H9 (cell line): ENCODE measurements around the gene MRGPRG. TPM values are rescaled to one million over a fixed set of nuclear protein-coding genes. Genes with fewer than 3 reads are reported as not detected.
"Not testable (repeated sequence)": the region's sequence is repeated elsewhere in the genome, so short reads cannot be mapped to it uniquely, and the experiment has no call there.

Experiments used
- DNase-seq: peaks from one replicate; pipeline ENCODE4 v3.0.0-alpha.2; 2017
- H2AFZ ChIP-seq: one replicate; pipeline ENCODE4 v1.6.1; 2013; ENCODE audit warnings: mild to moderate bottlenecking, low read length, control low read depth, moderate library complexity
- H2AK5ac ChIP-seq: 2 replicates; pipeline ENCODE4 v1.6.1; 2013; ENCODE audit warnings: low read length, control low read depth, mixed read lengths; ENCODE audit not compliant: insufficient read length
- H2BK120ac ChIP-seq: one replicate; pipeline ENCODE4 v1.6.1; 2013; ENCODE audit warnings: low read depth, mild to moderate bottlenecking, low read length, control low read depth, inconsistent platforms; ENCODE audit not compliant: poor library complexity, severe bottlenecking
- H2BK12ac ChIP-seq: 2 replicates; pipeline ENCODE4 v1.6.1; 2013; ENCODE audit warnings: low read length, control low read depth, mixed read lengths, low read depth; ENCODE audit not compliant: insufficient read length
- H2BK15ac ChIP-seq: 2 replicates; pipeline ENCODE4 v1.6.1; 2013; ENCODE audit warnings: low read depth, low read length, control low read depth
- H2BK20ac ChIP-seq: one replicate; pipeline ENCODE4 v1.6.1; 2013; ENCODE audit warnings: low read depth, mild to moderate bottlenecking, low read length, control low read depth, inconsistent platforms; ENCODE audit not compliant: poor library complexity, severe bottlenecking
- H2BK5ac ChIP-seq: 2 replicates; pipeline ENCODE4 v1.6.1; 2013; ENCODE audit warnings: low read length, control low read depth, mixed read lengths; ENCODE audit not compliant: insufficient read length
- H3K14ac ChIP-seq: 2 replicates; pipeline ENCODE4 v1.6.1; 2013; ENCODE audit warnings: low read length, control low read depth; ENCODE audit not compliant: insufficient read depth
- H3K18ac ChIP-seq: 2 replicates; pipeline ENCODE4 v1.6.1; 2013; ENCODE audit warnings: low read depth, mild to moderate bottlenecking, mixed read lengths, low read length, control low read depth; ENCODE audit not compliant: insufficient read length
- H3K23ac ChIP-seq: 2 replicates; pipeline ENCODE4 v1.6.1; 2013; ENCODE audit warnings: low read length, control low read depth, mixed read lengths, low read depth; ENCODE audit not compliant: insufficient read length
- H3K23me2 ChIP-seq: 2 replicates; pipeline ENCODE4 v1.6.1; 2013; ENCODE audit warnings: low read depth, mild to moderate bottlenecking, mixed read lengths, low read length, control low read depth; ENCODE audit not compliant: insufficient read length, poor library complexity, severe bottlenecking
- H3K27ac ChIP-seq: 2 replicates; pipeline ENCODE4 v1.5.1; 2013; ENCODE audit warnings: low read length, control low read depth, mixed read lengths, low read depth; ENCODE audit not compliant: insufficient read length
- H3K27me3 ChIP-seq: 2 replicates; pipeline ENCODE4 v1.6.1; 2013; ENCODE audit warnings: low read length, control low read depth, inconsistent platforms; ENCODE audit not compliant: insufficient read depth
- H3K4ac ChIP-seq: 2 replicates; pipeline ENCODE4 v1.6.1; 2013; ENCODE audit warnings: low read depth, mild to moderate bottlenecking, control low read depth, inconsistent platforms, low read length, moderate library complexity
- H3K4me1 ChIP-seq: 2 replicates; pipeline ENCODE4 v1.6.1; 2013; ENCODE audit warnings: low read length, control low read depth, inconsistent platforms; ENCODE audit not compliant: insufficient read depth
- H3K4me2 ChIP-seq: 2 replicates; pipeline ENCODE4 v1.6.1; 2013; ENCODE audit warnings: low read length, control low read depth, mixed read lengths; ENCODE audit not compliant: insufficient read length, insufficient read depth
- H3K56ac ChIP-seq: 2 replicates; pipeline ENCODE4 v1.6.1; 2013; ENCODE audit warnings: low read depth, mild to moderate bottlenecking, mixed read lengths, low read length, control low read depth; ENCODE audit not compliant: insufficient read length
- H3K79me1 ChIP-seq: 2 replicates; pipeline ENCODE4 v1.6.1; 2013; ENCODE audit warnings: low read depth, mild to moderate bottlenecking, moderate library complexity, low read length, control low read depth, inconsistent platforms; ENCODE audit not compliant: insufficient read depth, poor library complexity, severe bottlenecking
- H3K79me2 ChIP-seq: 2 replicates; pipeline ENCODE4 v1.6.1; 2013; ENCODE audit warnings: low read length, control low read depth, inconsistent platforms; ENCODE audit not compliant: insufficient read depth
- H3K9ac ChIP-seq: 2 replicates; pipeline ENCODE4 v1.6.1; 2013; ENCODE audit warnings: low read length, control low read depth, mixed read lengths; ENCODE audit not compliant: insufficient read length; ENCODE audit errors: extremely low read depth
- H3K9me3 ChIP-seq: one replicate; pipeline ENCODE4 v1.6.1; 2013; ENCODE audit warnings: low read depth, low read length, inconsistent platforms; ENCODE audit not compliant: control insufficient read depth
- H3T11ph ChIP-seq: one replicate; pipeline ENCODE4 v1.6.1; 2013; ENCODE audit warnings: mild to moderate bottlenecking, low read length, control low read depth, inconsistent platforms
- H4K20me1 ChIP-seq: one replicate; pipeline ENCODE4 v1.6.1; 2013; ENCODE audit not compliant: control insufficient read depth, insufficient read length, insufficient read depth
- H4K5ac ChIP-seq: 2 replicates; pipeline ENCODE4 v1.6.1; 2013; ENCODE audit warnings: low read depth, mild to moderate bottlenecking, mixed read lengths, low read length, control low read depth; ENCODE audit not compliant: insufficient read length
- H4K8ac ChIP-seq: replicated peaks from 2 replicates; pipeline ENCODE4 v1.6.1; 2013; ENCODE audit warnings: low read length, control low read depth, mixed read lengths, low read depth; ENCODE audit not compliant: insufficient read length
- H4K91ac ChIP-seq: 2 replicates; pipeline ENCODE4 v1.6.1; 2013; ENCODE audit warnings: low read depth, mild to moderate bottlenecking, moderate library complexity, mixed read lengths, low read length, control low read depth; ENCODE audit not compliant: insufficient read length
- H3K27ac Mint-ChIP-seq, 3 experiments: 2 replicates in 2 of 3; 3 replicates in 1 of 3; pipeline ENCODE4 v1.8.0; 2020 to 2021; ENCODE audit warnings: mixed read lengths in 3 of 3, mild to moderate bottlenecking in 1 of 3, moderate library complexity in 1 of 3
- H3K27me3 Mint-ChIP-seq: 2 replicates; pipeline ENCODE4 v1.8.0; 2021; ENCODE audit warnings: low read depth, mild to moderate bottlenecking, moderate library complexity, mixed read lengths
- H3K36me3 Mint-ChIP-seq, 3 experiments: 2 replicates in 2 of 3; 3 replicates in 1 of 3; pipeline ENCODE4 v1.8.0; 2020 to 2021; ENCODE audit warnings: low read depth in 3 of 3, mixed read lengths in 3 of 3; ENCODE audit not compliant: insufficient read depth in 1 of 3
- H3K4me1 Mint-ChIP-seq, 2 experiments: 2 replicates each; pipeline ENCODE4 v1.8.0; 2020; ENCODE audit warnings: mixed read lengths in 2 of 2
- H3K4me3 Mint-ChIP-seq, 2 experiments: 2 replicates in 1 of 2; 3 replicates in 1 of 2; pipeline ENCODE4 v1.8.0; 2020 to 2021; ENCODE audit warnings: mild to moderate bottlenecking in 2 of 2, mixed read lengths in 2 of 2, moderate library complexity in 1 of 2
- H3K9me3 Mint-ChIP-seq, 2 experiments: 2 replicates in 1 of 2; 3 replicates in 1 of 2; pipeline ENCODE4 v1.8.0; 2020; ENCODE audit warnings: mild to moderate bottlenecking in 2 of 2, mixed read lengths in 2 of 2, moderate library complexity in 1 of 2
- WGBS: extraction: QIAGEN DNeasy Blood & Tissue Kit; methylation state at CpG from one replicate; pipeline ENCODE4 v1.1.7; 2013; ENCODE audit warnings: missing lambda C conversion rate, low lambda C conversion rate, mixed read lengths; ENCODE audit not compliant: insufficient read length; ENCODE audit errors: extremely low coverage; 5-methylcytosine and 5-hydroxymethylcytosine counted together
- total RNA-seq: library from RNA; stranded (reverse); gene quantifications from 2 replicates; pipeline ENCODE4 v1.2.1, GENCODE V29; 2021
- TF ChIP-seq, protein P1 (sequence below): fragments of 200-600 bp; sonication (generic); conservative IDR thresholded peaks from 3 replicates; pipeline ENCODE4 v1.8.0; 2021; ENCODE audit warnings: antibody characterized with exemption, mild to moderate bottlenecking

MRGPRG gene
- total RNA-seq, 1 experiment from 2014 or later = not detected

DNA sequence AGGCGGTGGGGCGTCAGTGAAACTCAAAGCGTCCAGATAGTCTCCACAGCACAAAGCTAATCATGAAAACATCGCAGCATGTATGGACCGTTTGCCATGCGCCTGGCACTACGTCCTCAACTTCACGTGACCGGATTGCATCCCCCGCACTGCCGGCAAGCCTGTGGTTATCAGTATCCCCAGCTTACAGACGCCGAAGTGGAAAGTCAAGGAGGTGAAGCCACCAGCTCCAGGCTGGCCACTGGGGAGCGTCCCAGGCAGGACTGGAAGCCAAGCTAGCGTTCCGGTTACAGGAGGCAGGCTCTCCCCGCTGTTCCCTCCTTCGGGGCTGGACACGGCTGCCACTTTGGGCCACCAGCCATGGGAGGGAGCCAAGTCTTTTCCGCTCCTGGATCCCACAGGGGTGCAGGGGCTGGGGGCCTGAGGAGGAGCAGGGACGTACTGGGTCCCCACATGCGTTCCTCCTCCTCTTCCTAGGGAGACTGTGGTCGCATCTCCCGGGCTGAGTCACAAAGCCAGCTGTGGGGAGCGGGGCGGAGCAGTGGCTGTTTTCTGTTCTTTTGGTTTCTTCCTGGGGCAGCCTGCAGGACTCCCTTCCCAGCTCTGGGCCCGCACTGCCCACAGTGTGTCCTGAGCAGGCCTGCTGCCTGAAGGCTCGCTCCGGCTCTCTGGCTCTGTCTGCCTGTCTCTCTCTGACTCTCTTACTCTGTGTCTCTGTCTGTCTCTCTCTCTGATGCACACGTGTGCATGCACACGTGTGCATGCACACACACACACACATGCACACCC lies 49.2 kb downstream of the MRGPRG start:
- H3K36me3 Mint-ChIP-seq = no peaks in the 10 kb centered on the region
- Histone ChIP-seq H2BK5ac (no peak overlapping the region), H4K8ac (no peak overlapping the region), H3K14ac (peak overlapping the region; percentile 67), H3K79me1 (no peaks in the 10 kb centered on the region), H3K4ac (no peak overlapping the region), H3K27me3 (peaks cover 7% of the 10 kb centered on the region; the same call in 1 of the 2 replicates), H3K9me3 (no peaks in the 10 kb centered on the region), H3K9ac (no peak overlapping the region), H2AK5ac (no peak overlapping the region), H2BK15ac (no peak overlapping the region), H4K20me1 (no peaks in the 10 kb centered on the region), H3K79me2 (no peaks in the 10 kb centered on the region), H3K4me1 (no peaks in the 10 kb centered on the region; the same call in 1 of the 2 replicates), H3K23me2 (peaks cover 2% of the 10 kb centered on the region), H2BK20ac (no peak overlapping the region), H3K23ac (no peak overlapping the region), H2BK12ac (no peak overlapping the region), H2AFZ (no peak overlapping the region), H3K4me2 (peak overlapping the region; percentile 16), H4K91ac (no peak overlapping the region), H3K18ac (no peak overlapping the region), H2BK120ac (no peak overlapping the region), H3K56ac (no peak overlapping the region), H3K27ac (no peak overlapping the region), H4K5ac (no peak overlapping the region), H3T11ph (no peak overlapping the region)
- no CpG with 5 or more reads among the region's 31 CpGs for WGBS
- no peaks in the 10 kb centered on the region for H3K9me3 Mint-ChIP-seq
- H3K4me3 Mint-ChIP-seq = no peak overlapping the region; a peak in 1 of 5 replicates
- DNase-seq = peak; percentile 73
- H3K27me3 Mint-ChIP-seq = peaks cover 65% of the 10 kb centered on the region
- peaks cover 14 to 17% of the 10 kb centered on the region in 2 experiments for H3K4me1 Mint-ChIP-seq
- no peak overlapping the region; a peak in 1 of 7 replicates for H3K27ac Mint-ChIP-seq
- TF ChIP-seq, protein P1, sequence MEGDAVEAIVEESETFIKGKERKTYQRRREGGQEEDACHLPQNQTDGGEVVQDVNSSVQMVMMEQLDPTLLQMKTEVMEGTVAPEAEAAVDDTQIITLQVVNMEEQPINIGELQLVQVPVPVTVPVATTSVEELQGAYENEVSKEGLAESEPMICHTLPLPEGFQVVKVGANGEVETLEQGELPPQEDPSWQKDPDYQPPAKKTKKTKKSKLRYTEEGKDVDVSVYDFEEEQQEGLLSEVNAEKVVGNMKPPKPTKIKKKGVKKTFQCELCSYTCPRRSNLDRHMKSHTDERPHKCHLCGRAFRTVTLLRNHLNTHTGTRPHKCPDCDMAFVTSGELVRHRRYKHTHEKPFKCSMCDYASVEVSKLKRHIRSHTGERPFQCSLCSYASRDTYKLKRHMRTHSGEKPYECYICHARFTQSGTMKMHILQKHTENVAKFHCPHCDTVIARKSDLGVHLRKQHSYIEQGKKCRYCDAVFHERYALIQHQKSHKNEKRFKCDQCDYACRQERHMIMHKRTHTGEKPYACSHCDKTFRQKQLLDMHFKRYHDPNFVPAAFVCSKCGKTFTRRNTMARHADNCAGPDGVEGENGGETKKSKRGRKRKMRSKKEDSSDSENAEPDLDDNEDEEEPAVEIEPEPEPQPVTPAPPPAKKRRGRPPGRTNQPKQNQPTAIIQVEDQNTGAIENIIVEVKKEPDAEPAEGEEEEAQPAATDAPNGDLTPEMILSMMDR = peak; percentile 24; the same call in 2 of the 3 replicates

DNA sequence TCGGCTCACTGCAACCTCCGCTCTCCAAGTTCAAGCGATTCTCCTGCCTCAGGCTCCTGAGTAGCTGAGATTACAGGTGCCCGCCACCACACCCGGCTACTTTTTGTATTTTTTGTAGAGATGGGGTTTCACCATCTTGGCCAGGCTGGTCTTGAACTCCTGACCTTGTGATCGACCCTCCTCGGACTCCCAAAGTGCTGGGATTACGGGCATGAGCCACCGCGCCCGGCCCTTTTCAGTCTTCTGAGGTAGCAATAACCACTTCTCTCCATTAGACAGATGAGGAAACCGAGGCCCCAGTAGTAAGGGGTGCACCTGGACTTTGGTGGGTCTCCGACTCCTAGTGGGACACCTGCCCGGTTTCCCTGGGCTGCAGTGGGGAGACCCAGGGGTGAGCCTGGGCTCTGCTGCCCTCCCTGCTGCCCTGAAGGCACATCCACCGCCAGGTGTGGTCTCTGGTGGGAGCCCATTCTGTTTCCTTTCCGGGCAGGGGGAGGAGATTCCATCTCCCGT lies 49.8 kb downstream of the MRGPRG start:
- peak overlapping the region; percentile 16 for H3K4me2 ChIP-seq
- H3K4ac ChIP-seq, H2BK20ac ChIP-seq, H3K79me1 ChIP-seq, H3K36me3 Mint-ChIP-seq, H3K9me3 ChIP-seq, H3K79me2 ChIP-seq, H4K8ac ChIP-seq, H4K5ac ChIP-seq, H4K20me1 ChIP-seq, H3K9ac ChIP-seq, H3K56ac ChIP-seq, H4K91ac ChIP-seq, H2AFZ ChIP-seq, H3T11ph ChIP-seq, H2AK5ac ChIP-seq, H3K9me3 Mint-ChIP-seq, H3K23ac ChIP-seq, H2BK5ac ChIP-seq, H3K27ac ChIP-seq, H3K18ac ChIP-seq, H3K14ac ChIP-seq, H3K4me3 Mint-ChIP-seq, H3K23me2 ChIP-seq, H2BK12ac ChIP-seq, H3K27ac Mint-ChIP-seq, H3K27me3 ChIP-seq, H3K4me1 ChIP-seq, H2BK120ac ChIP-seq, H2BK15ac ChIP-seq, DNase-seq: not testable (repeated sequence)
- H3K27me3 Mint-ChIP-seq = peaks cover 68% of the 10 kb centered on the region
- H3K4me1 Mint-ChIP-seq = peaks cover 16 to 21% of the 10 kb centered on the region in 2 experiments
- WGBS = no CpG with 5 or more reads among the region's 17 CpGs
